Activated CD8-positive, alpha-beta memory T cell treated with anti-CD3 and anti-CD28 coated beads, Interleukin-2, amount 50 U/mL, for 24 hours (primary cell): ENCODE data around the gene LTA4H.

ENCODE experiments used
- DNase-seq: peaks from one replicate; pipeline ENCODE4 v3.0.0-alpha.2; 2020; ENCODE audit errors: extremely low read depth

Gene LTA4H

DNA sequence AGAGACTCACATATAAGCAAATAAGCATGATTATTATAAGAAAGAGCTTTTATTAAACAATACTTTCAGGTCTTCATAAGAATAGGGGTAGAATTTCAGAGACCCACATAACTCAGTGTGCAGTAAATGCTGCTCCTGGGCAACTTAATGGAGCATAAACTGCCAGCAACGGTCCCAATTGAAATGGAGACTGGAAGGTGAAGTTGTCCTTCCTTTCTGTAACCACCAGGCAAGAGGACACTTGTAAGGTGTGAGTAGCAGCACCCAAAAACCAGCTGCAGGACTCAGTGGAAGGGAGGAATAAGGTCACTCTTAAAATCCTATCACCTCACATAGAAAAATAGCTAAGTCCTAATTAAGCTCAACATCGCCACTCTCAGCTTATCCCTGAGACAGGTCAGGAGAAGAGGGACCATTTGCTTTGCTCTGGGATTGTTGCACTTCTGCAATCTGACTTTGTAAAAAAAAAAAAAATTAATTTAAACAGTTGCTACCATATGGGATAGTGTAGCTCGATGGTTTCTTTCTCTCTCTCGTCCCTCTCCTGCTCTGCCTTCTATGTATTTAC is 22.7 kb upstream of the LTA4H start:
- no peak for DNase-seq

- DNase-seq: no peak
Measured at GRCh38 chr12:96056646-96057455, 21.5 kb upstream of the LTA4H start.

GRCh38 chr12:96054244-96054610 is 18.8 kb upstream of the LTA4H start:
- no peak for DNase-seq

DNA sequence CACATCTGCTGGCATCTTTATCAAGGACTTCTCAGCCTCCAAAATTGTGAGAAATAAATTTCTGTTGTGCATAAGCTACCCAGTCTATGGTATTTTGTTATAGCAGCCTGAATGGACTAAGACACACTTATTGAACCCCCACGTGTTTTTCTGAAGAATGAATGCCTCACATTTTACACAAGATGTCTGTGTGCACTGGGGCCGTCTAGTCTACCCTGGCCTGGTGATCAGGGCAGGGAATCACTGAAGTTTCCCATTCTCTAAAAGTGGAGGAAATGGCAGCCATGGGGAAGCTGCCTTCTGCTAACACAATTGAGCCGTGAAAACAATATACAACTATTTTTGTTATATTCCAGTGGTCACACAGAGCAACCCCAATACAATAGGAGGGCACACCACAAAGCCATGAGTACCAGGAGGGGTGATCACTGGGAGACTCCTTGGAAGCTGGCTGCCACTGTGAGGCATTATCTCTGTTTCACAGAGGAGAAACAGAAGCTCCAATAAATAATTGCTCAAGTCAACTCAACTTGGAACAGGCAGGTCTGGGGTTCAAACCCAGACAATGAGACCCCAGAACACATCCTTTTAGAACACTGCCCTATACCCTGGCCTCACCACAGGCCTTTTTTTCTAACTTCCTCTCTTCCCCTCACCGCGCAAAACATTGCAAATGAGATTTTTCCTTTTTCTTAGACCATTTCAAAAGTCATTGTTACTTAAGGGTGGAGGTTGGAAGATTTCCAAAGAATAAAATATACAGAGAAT is 18.3 kb upstream of the LTA4H start:
- DNase-seq: no peak

- DNase-seq: no peak
Measured at GRCh38 chr12:96051756-96052485, 16.5 kb upstream of the LTA4H start.

- no peak for DNase-seq
Measured at GRCh38 chr12:96050139-96050538, 14.8 kb upstream of the LTA4H start.

GRCh38 chr12:96049101-96049500 is 13.7 kb upstream of the LTA4H start:
- DNase-seq: no peak

DNA sequence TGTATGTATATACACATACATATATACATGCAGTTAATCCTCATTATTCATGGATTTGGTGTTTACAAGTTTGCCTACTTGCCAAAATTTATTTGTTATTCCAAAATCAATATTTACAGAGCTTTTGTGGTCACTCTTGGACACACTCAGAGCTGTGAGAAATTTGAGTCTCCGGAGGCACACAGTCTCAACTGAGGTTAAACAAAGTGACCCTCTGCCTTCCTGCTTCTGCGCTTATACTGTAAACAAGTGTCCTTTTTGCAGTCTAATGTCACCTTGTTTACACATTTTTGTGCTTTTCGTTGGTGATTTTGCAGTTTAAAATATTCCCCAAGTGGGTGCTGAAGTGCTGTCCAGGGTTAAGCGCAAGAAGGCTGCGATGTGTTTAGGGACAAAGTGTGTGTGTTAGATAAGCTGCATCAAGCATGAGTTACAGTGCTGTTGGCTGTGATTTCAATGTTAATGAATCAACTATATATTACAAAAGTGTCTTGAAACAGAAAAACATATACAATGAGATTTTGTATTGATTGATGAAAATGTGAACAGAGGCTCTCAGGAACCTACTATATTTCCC is 13.1 kb upstream of the LTA4H start:
- DNase-seq: no peak

DNA sequence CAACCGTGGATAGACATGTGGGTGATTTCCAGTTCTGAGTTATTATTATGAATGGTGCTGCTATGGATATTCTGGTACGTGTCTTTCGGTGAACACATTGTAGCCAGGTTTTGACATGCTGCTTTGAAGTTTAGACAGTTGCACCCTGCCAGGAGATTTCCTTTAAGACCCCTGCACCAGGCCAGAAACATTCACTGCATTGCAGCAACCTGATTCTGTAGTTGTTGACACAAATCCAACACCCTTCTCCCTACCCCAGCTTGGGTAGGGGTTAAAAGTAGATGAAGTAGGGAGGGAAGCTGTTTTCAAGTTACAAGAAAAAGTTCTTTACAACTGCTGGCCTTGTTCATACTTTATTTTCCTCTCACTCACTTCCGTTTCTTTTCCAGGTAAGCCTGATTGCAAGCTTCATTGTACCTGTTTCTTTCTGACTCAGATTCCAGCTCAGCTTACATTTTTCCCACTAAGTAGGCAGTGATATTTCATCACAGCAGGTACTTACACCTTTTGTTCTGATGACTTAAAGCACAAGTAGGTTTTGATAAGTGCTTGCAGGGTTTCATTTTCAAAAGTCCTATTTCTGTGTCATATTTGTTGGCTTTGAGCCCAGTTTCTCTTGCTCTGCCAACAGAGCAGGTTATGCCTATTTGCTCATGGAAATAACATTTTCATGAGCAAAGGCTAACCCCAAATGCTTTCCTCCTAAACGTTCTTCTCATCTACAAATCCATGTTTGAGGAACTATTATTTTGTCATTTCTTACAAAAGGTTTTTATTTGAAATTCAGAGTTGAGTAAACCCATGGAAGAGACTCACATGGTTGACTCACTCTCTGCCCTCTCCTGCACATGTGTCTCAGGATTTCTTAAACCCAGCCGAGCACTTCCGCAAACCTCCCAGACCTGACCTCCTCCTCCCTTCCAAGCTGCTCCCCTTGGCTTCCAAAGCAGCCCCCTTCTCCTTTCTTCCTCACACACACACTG is 12.1 kb upstream of the LTA4H start:
- DNase-seq: no peak

DNA sequence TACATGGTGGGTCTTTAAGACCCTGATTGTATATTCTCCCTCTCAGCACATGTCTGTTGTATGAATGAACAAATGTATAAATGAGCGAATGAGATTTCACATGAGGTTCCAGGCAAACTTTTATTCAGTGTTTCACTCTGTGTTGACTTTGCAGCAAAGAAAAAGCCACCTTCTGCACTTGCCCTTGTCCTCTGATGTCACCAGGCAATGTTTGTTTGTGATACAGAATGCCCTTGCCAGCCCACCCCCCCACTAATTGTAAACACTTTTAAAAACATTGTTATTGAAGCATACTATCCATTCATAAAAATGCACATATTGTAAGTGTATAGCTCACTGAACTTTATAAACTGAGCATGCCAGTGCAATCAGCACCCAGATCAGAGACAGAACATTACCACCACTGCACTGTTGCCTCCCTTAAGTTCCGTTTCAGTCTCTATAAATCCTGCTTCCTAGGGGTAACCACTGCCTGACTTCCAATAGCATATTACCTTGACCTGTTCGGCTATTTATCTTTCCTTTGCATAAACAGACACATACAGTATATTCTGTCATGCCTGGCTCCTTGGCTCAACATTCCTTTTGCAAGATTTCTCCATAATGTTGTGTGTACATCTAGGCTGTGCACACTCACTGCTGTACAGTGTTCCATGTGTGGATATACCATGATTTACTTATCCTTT is 11.3 kb upstream of the LTA4H start:
- no peak for DNase-seq

DNA sequence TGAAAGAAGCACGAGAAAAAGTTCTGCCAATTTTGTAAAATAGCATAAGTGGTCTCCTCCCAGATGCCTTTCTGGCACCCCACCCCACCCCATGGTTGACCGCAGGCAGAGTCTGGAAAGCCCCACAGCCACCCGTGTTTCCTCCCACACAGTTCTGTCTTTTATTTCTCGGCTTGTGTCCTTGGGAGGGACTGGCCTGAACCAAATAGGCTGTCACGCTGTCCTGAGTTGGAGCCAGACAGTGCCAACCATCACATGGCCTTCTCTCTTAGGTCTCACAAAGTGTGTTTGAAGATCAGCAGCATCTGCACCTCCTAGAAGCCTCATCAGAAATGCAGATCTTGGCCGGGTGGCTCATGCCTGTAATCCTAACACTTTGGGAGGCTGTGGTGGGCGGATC is 10.2 kb upstream of the LTA4H start:
- no peak for DNase-seq

DNA sequence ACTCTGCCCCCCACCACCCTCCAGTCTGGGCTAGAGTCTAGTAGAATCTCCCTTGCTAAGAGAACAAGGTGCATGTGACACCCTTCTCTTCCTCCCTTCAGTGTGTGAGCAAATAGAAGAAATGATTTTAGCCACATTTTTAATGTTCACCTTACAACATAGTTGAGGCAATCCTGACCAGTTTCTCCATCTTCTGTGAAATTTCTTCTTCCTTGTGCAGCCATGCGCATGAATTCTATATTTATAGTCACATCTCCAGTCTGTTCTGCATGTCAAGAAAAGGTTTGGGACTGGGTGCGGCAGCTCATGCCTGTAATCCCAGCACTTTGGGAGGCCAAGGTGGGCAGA is 9.5 kb upstream of the LTA4H start:
- no peak for DNase-seq

- no peak for DNase-seq
Measured at GRCh38 chr12:96044017-96044942, 8.9 kb upstream of the LTA4H start.

GRCh38 chr12:96041181-96041580 is 5.8 kb upstream of the LTA4H start:
- DNase-seq: no peak

DNA sequence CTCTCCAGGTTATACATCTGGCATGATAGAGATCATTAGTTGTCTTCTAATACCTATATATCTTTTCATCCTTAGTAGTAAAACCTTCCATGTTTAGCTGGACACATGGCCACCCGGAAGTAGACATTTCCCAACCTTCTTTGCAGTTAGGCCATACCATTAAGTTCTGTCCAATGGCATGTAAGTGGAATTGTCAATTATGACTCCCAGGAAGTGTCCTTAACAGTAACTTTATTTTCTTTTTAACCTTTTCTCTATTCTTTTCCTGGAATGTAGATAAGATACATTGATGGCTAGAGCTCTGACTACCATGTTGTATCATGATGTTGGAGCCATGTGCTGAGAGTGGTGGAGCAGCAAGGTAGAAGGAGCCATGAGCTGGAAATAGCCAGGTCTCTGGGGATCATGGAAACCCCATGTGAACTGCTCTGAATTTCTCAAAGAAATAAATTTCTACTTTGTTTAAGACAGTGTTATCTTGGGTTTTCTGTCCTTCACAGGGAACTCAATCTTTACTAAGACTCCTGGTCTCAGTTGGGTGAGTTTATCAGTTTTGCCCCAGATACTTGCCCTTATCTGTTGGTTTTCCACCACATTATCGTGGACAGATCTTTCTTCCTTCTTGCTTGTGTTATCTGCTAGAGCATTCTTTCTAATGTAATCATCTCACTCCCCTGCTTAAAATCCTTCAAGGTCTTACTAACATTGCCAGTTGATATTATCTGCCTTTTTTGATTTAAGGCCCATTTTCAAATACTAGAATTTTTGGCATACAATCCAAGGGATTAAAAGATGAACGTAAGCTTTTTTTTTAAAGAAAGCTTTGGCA is 5.1 kb upstream of the LTA4H start:
- DNase-seq: no peak

DNA sequence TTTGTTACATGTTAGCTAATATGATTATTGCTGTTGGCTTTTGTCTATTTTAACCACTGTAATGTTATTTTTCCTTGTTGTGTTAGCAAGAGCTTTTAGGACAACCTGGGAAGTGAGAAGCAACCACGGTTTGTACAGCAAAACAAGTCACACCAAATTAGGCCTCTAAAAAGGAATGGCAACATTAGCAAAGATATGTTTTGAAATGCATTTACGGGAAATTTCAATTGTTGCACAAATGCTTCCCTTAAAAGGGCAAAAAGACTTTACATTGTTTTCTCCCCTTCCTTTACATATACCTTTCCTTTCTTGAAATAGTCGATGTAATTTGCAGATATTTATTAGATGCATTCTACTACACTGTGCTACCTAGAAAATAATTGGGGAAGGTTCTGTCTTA is 4.1 kb upstream of the LTA4H start:
- no peak for DNase-seq

GRCh38 chr12:96036765-96037455 is 1.5 kb upstream of the LTA4H start:
- no peak for DNase-seq
